CD4-positive, alpha-beta T cell treated with Interleukin-21 for 1 hour (primary cell): ENCODE data around the gene CADM2.
"Not testable (repeated sequence)": the region's sequence is repeated elsewhere in the genome, so short reads cannot be mapped to it uniquely, and the experiment has no call there.

ENCODE experiments used
- DNase-seq: peaks from one replicate; pipeline ENCODE4 v3.0.0-alpha.2; 2020

The CADM2 gene

GRCh38 chr3:85846940-85847339 lies 888.2 kb downstream of the CADM2 start:
- DNase-seq = no peak

GRCh38 chr3:85851071-85851470 lies 892.3 kb downstream of the CADM2 start:
- DNase-seq = no peak

- DNase-seq = no peak
Measured at GRCh38 chr3:85853805-85854204, 895.0 kb downstream of the CADM2 start.

GRCh38 chr3:85862893-85863455 lies 904.2 kb downstream of the CADM2 start:
- DNase-seq = no peak

GRCh38 chr3:85864896-85865295 lies 906.1 kb downstream of the CADM2 start:
- DNase-seq = no peak

GRCh38 chr3:85867072-85867471 lies 908.3 kb downstream of the CADM2 start:
- DNase-seq = no peak

- no peak for DNase-seq
Measured at GRCh38 chr3:85875589-85875988, 916.8 kb downstream of the CADM2 start.

- DNase-seq = no peak
Measured at GRCh38 chr3:85877631-85878030, 918.8 kb downstream of the CADM2 start.

GRCh38 chr3:85881833-85882393 lies 923.1 kb downstream of the CADM2 start:
- no peak for DNase-seq

GRCh38 chr3:85890043-85890555 lies 931.3 kb downstream of the CADM2 start:
- no peak for DNase-seq

GRCh38 chr3:85903434-85903833 lies 944.6 kb downstream of the CADM2 start:
- no peak for DNase-seq

- no peak for DNase-seq
Measured at GRCh38 chr3:85912980-85913379, 954.2 kb downstream of the CADM2 start.

GRCh38 chr3:85922374-85922773 lies 963.6 kb downstream of the CADM2 start:
- no peak for DNase-seq

- DNase-seq = no peak
Measured at GRCh38 chr3:85930718-85931117, 971.9 kb downstream of the CADM2 start.

- DNase-seq = no peak
Measured at GRCh38 chr3:85933326-85933725, 974.5 kb downstream of the CADM2 start.

- no peak for DNase-seq
Measured at GRCh38 chr3:85935171-85935570, 976.4 kb downstream of the CADM2 start.

- no peak for DNase-seq
Measured at GRCh38 chr3:85939074-85939482, 980.3 kb downstream of the CADM2 start.

GRCh38 chr3:85950435-85950834 lies 991.6 kb downstream of the CADM2 start:
- no peak for DNase-seq

GRCh38 chr3:85960793-85961192 lies 1002.0 kb downstream of the CADM2 start:
- no peak for DNase-seq

GRCh38 chr3:85977615-85978338 lies 1019.0 kb downstream of the CADM2 start:
- no peak for DNase-seq

GRCh38 chr3:85979034-85979433 lies 1020.2 kb downstream of the CADM2 start:
- DNase-seq = no peak

- not testable (repeated sequence) for DNase-seq
Measured at GRCh38 chr3:85989581-85989980, 1030.8 kb downstream of the CADM2 start.

- no peak for DNase-seq
Measured at GRCh38 chr3:86029590-86029989, 1070.8 kb downstream of the CADM2 start.

- DNase-seq = no peak
Measured at GRCh38 chr3:86037916-86038315, 1079.1 kb downstream of the CADM2 start.
